Kidney capillary endothelial cell (primary cell): ENCODE results near the gene BMPR1B.
"Not testable (repeated sequence)": the region's sequence is repeated elsewhere in the genome, so short reads cannot be mapped to it uniquely, and the experiment has no call there.

Experiments used
- DNase-seq: peaks from one replicate; pipeline ENCODE4 v3.0.0-alpha.2; 2018; ENCODE audit warnings: low spot score

BMPR1B gene

DNA sequence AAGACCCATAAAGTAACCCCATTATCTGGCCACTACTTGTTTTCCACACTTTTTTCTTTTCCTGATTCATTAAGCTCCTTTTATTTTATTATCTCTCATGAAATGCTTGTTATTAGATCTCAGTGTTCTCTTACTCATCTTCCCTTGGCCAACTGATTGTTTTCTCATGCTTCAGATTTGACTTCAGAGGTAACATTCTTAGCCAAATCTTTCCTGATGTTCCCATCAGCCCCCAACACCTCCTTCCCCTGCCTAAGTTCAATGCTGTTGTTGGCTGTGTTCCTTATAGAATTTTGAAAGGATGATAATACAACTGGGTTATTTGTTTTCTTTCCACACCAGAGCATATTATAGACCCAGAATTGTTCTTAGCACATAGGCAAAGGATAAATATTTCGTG is 75.6 kb downstream of the BMPR1B start:
- no peak for DNase-seq

DNA sequence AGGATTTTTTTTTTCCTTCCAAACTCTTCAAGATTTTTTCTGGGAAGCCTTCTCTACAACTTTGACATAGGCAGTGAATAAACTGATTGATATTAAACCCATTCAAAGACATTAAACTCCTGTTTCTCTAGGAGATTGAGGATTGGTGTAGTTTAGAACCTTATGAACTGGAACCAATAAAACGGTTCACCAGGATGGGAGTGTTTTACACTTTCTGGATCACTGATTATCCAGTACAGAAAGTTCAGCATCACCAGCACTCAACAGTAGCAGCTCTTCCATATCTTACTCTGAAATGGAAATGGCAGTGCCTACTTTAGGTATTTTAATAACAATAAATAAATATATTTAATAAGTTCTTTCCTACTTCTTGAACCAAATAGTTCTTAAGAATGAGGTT is 76.7 kb downstream of the BMPR1B start:
- DNase-seq, result no peak

DNA sequence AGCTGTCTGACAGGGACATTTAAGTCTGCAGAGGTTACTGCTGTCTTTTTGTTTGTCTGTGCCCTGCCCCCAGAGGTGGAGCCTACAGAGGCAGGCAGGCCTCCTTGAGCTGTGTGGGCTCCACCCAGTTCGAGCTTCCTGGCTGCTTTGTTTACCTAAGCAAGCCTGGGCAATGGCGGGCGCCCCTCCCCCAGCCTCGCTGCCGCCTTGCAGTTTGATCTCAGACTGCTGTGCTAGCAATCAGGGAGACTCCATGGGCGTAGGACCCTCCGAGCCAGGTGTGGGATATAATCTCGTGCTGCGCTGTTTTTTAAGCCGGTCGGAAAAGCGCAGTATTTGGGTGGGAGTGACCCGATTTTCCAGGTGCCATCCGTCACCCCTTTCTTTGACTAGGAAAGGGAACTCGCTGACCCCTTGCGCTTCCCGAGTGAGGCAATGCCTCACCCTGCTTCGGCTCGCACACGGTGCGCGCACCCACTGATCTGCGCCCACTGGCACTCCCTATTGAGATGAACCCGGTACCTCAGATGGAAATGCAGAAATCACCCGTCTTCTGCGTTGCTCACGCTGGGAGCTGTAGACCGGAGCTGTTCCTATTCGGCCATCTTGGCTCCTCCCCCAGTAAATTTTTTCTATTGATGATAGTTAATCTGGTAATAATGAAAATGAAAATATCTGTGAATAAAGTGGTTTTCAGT is 83.6 kb downstream of the BMPR1B start:
- not testable (repeated sequence) for DNase-seq

DNA sequence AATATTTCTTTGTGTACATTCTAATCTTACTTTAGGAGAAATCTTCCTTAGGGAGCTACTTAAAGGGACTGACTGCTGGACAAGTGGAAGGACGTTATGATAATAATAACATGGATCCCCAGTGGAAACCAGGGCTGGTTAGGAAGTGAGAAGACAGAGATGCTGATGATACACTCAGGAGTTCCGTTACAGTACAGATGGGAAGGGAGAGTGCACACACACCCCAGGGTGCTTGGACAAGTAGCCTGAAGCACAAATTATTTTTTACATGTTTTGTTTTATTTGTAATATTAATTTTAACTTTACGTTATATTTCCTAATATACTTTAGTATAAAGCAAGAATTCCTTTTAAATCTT is 84.1 kb downstream of the BMPR1B start:
- DNase-seq, result no peak

DNA sequence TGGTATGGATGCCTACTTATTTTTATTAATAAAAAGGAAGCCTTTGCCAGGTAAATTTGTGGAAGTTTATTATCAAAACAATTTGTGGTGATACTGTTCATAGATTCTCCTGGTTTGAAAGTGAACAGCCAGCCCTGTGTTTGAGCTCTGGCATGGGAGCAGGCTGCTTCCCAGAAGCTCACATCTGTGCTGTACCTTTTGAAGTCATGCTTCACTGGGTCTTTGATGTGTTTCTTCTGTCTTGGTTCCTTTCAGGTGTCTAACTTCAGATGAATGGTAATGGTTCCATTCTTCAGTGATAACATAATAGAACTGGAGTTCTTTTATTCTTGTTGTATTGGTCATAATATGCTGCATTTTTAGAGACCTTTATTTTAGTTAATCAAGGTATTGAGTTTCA is 85.5 kb downstream of the BMPR1B start:
- DNase-seq, result no peak

DNA sequence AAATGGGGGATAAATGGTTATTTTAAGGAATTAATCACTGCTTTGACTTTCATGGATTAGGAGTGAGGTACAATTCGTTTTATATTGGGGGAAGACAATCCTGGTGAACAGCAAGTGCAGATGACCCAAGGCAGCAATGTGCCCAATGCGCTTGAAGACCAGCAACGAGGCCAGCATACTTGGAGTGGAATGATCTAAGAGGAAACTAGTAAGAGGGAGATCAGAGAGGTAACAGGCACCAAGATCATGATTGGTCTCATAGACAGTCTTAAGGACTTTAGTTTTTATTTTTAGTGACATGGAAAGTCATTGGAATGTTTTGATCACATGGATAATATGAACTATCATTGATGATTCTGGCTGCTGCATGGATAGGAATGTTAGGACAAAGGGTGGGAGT is 90.6 kb downstream of the BMPR1B start:
- DNase-seq, result no peak

DNA sequence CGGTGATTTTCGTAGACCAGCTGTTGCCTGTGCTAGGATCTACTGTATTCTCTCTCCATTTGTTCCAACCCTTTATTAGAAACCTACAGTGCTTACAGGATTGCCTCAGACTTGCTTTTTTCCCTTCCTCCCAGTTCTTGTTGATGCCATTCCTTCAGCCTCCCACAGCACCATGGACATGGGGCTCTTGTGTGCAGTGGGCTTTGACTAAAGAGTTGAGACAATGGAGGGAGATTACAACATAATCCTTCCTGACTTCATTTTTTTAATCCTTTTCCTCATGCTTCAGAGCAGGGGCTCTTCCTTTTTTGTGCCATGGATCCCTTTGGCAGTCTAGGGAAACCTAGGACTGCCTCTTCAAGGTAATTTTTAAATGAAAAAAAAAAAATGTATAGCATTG is 92.1 kb downstream of the BMPR1B start:
- no peak for DNase-seq

DNA sequence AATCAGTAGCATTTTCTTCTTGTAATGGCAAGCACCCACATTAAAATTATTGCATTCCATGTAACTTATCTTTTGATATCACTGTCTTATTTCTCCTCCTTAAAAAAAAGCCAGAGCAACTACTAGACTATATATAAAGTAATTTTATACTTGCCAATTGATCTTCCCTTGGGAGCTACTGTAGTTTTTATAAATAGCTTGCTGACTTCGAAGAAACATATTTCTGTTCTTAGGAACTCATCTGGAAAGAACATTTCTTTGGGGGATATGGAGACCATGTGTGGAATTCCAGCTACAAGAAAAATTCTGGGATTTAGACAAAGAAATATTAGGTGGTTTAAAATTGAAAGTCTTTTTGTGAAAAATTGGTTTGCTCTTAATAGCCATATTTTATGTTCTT is 94.9 kb downstream of the BMPR1B start:
- no peak for DNase-seq

DNA sequence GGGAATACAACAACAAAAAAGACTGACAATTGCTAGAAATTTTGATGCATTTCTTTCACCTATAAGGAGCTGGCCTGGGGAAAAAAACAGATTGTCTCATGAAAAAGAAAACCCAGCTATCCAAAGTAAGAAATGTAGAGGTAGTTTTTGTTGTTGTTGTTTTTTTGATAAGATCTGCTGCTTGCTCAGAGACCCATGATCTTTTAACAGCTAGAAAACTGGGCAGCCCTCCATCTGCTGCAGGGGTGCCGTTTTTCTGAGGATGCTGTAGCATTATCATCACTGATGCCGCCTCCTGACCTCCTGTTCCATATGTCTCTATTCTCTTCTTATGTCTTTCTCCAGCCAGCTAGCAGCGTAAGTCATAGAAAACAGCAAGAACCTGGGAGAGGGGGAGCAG is 98.3 kb downstream of the BMPR1B start:
- DNase-seq, result no peak

DNA sequence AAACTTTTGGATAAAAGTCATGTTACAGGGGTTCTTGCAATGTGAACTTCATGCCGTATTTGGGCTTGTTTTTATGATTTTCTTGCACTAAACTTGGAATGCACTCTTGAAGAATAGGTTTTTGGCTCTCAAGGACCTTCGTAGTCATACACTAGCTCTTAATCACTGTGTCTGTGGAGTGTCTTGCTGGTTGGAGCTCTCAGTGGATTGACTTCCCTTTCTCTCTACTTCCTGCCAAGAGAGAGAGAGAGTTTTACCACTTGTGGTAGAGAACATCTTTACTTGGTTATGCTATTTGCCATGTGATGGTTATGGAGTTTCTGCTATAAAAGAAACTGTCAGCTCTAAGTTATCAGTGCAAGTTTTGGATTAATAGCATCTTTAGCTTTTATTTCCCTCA is 112.4 kb downstream of the BMPR1B start:
- no peak for DNase-seq

DNA sequence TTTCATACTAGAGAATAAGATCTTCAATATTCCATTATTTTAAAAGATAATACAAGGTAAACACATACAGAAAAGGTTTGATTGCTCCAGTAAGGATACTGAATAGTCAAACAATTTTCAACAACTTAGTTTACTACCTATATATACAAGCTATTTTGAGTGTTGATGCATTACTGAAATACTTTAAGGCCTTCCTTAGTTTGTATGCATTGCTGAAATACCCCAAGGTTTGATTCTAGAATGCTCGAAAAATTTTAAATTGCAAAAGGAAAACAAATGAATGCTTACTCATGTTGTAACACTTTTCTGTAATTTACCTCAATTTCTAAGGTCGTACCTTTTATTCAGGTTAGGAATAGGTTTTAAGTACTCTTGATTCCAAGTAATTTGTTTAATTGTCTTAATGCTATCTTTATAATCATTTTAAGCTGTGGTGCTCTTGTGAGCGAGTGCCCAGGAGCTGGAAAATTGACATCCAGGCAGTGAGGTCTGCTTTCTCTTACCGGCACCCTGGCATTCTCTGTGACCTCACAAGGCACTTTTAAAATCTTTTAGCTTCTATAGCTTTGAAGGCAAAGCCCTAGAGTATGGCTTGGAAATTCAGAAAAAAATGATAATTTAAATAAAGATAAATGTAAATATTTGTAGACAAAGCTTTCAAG is 114.0 kb downstream of the BMPR1B start:
- DNase-seq, result no peak

DNA sequence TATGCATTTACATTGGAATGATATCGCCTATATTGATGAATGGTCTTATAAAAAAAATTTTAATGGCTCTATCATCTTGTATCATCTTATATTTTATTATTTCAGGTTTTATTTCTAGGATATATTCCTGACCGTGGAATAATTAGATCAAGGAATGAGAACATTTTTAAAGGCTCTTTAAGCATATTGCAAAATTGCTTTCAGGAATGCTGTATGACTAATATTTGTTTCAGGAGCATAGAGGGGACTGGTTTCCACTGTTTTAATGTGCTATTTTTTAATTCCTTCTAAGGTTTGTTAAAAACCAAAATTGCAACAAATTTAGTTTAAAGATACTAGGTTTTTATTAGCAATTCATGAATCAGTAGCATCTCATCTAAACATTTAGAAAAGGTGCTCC is 120.2 kb downstream of the BMPR1B start:
- no peak for DNase-seq

DNA sequence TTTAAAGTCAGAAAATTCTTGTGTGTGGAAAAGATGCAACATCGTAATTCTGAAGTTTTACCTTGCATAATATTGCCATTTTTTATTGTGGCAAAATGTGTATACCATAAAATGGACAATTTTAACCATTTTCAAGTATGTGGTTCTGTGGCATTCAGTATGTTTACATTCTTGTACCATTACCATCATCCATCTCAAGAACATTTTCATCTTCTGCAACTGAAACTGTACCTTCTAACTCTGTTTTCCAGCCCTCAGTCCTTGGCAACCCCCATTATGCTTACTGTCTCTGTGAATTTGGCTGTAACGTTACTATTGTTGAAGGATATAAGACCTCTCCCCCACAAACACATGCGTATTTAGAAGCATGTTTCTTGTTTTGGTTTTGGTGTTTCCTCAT is 123.2 kb downstream of the BMPR1B start:
- DNase-seq, result no peak

DNA sequence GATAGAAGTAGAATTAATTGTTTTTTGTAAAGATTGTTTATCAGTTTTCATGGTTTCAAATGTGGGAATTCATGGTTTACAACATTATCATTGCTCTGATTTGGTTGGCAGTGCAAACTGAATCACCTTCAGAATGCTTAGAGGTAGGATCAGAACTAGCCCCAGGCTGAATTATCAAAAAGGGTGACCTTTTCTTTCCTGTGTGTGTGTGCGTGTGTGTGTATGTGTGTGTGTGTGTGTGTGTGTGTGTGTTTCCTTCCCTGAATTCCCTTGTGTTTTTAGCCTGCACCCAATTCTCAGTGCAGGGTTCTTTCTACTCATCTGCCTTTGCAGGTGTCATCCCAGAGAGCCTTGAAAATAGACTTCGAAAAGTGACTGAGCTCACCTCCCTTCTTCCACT is 125.0 kb downstream of the BMPR1B start:
- DNase-seq, result no peak

DNA sequence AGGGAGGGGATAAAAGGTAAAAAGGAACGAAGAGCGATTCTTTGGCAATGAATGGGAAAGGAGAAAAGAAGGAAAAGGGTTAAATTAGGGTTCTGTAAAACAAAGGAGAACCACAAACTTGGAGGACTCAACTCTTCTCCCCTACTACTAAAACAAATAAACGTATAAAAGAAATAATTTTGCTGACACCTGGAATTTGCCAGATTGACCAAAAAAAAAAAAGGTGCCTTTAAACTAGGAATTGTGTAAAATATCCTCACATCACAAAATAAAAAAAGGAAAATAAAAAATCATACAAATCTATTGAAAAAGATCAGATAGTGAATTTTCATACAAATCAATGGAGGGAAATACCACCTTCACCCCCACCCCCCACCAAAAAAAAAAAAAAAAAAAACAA is 129.3 kb downstream of the BMPR1B start:
- DNase-seq, result no peak

DNA sequence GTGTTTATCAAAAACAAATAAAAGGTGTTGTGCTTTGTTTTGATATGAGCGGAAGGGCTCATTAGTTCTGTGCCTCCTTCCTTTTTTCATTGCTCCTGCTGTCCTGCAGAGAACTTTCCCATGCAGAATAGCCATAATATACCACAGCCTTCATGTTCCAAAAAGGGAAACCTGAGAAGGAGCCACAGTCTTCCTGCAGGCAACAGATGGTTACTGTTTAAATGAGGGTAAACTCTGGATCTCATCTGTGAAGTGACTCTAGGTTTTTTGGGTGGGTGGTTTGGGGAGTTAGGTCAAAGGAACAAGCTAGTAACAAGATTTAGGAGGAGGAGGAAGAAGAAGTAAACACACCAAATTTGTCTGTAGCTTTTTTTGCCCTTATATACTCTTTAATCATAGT is 131.8 kb downstream of the BMPR1B start:
- DNase-seq, result no peak

DNA sequence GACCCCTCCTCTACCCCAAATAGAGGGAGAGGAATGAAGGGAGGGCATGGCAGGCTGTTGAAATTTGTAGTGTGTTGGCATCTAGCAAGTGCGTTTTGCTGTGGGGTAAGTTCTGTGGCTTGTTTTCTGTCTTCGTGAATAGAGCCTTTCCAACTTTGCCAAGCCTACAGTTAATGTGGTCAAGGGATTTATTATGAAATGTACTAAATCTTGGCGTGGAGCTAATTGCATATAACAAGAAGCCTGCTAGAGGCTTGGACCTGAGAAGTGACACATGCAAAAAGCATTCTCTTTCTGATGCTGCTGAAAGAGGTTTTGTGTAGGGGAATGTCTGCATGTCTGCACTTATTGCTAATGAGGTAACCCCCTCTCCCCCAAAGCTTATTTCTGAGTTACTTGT is 132.2 kb downstream of the BMPR1B start:
- no peak for DNase-seq

DNA sequence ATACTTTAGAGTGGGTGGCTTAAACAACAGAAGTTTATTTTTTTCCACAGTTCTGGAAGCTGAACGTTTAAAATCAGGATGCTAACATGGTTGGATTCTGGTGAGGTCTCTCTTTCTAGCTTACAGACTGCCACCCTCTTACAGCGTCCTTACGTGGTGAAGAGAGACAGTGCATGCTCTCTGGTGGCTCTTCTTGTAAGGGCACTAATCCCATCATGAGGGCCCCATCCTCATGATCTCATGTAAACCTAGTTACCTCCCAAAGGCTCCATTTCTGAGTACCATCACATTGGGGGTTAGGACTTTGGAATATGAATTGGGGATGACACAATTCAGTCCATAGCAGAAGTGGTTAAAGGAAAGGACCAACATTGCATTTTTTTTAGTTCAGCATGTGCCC is 132.8 kb downstream of the BMPR1B start:
- no peak for DNase-seq

DNA sequence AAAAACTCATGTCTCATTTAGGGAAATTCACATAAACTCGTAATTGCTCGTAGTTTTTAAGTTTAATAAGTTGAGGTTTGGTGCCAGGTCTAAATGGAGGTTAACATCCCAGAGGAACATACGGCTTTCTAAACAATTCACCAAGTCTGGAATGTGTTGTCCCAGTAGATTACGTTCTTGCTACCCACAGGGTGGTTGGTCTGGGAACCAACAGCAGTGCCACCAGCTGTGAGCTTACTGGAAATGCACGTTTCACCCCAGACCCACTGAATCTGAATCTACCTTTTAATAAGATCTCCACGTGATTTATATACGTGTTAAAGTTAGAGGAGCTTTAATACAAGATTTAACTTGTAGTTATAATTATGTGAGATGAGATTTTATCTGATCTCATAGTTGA is 134.3 kb downstream of the BMPR1B start:
- DNase-seq, result no peak

DNA sequence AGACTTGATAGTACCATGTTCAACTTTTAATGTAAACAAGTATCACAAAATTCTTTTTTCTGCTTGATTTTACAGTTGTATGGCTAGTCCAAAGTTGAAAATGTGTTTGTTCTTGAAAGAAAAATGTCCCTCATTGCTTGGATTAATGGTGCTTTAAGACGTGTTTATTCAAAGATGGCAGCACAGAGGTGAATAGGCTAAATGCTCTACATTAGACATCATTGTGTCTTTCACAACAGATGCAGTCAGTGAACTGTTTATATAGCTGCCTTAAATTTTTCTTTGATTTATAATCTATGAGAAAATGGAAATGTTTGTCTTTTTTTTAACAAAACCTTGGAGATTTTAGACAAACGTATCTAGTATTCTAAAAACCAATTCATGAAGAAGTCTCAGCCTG is 137.3 kb downstream of the BMPR1B start:
- DNase-seq, result no peak

DNA sequence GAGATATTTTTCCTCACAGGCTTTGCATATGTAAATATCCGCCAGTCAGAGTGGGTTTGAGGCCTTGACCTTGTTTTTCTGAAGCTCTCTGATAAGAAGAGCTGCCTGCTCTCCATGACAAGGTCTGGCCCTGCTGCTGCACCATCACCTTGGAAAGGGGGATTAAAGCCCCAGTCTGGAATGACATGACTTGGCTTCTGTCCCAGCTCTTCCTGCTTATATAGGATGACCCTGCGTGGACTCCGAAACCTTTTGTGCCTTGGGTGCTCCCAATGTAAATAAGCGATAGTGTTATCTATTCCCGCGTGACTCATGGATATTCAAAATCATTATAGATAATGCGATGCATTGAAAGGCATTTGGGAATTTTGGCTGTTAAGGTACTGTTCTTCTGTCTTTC is 139.3 kb downstream of the BMPR1B start:
- DNase-seq, result no peak

DNA sequence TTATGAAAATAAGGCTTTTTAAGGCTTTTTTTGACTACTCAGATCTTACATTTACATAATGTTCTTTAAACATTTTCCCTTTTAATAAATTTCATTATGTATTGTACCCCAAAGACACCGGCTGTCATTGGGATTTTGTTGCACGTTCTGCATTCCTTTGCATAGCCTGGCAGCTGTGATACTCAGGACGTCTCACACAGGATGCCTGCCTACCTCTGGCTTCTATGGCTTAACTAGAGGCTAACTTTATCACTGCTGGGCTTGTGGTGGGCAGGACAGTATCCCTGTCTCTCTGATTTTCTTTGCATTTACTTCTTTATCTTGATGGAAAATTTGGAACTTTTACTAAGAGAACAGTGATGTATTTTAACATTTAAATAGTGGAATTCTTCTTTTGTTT is 147.8 kb downstream of the BMPR1B start:
- DNase-seq, result no peak

DNA sequence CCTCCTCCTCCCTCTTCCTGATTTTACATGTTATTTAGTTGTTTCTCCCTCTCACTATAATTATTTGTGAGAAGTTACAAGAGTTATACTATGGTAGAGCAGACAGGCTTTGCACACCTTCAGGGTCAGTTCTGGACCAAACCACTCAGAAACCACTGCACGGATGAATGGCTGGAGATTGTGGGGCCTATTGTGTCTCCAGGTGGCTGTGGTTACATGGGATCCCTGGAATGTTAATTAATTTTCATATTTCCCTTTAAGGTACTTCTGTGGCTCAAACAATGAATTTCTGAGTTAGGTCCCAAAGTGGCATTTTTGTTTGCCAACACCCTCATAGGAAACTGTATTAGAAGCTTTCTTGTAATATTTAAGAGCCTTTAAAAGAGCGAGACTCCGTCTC is 151.9 kb downstream of the BMPR1B start:
- DNase-seq, result no peak

DNA sequence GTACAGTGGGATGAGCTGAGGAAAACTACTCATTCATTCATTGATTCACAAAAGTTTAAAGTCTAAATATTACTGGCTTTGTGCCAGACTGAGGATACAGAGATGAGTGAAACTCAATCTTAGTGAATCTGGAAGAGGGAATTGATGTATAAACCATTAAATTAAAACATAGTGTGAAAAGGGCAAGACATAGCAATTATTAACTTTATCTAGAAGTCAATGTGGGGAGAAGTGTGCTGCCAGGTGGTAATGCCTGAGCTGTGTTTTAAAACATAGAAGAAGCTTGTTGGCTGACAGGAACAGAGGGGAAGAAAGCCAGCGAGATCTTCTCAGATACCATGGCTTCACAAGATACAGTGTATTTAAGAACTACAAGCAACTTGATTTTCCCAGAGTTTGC is 153.4 kb downstream of the BMPR1B start:
- no peak for DNase-seq
